AG10803 (cell line): ENCODE data around the gene CHIC1.
"Not testable (repeated sequence)": the region's sequence is repeated elsewhere in the genome, so short reads cannot be mapped to it uniquely, and the experiment has no call there.

Experiments used
- DNase-seq: peaks from one replicate; pipeline ENCODE4 v3.0.0; 2010; ENCODE audit warnings: low read depth
- H3K4me3 ChIP-seq: 2 replicates; pipeline ENCODE4 v1.5.1; 2011; ENCODE audit warnings: mild to moderate bottlenecking, low read length, control low read depth
- CTCF ChIP-seq: conservative IDR thresholded peaks from 2 replicates; pipeline ENCODE4 v1.5.1; 2011; ENCODE audit warnings: mild to moderate bottlenecking, low read length, control low read depth, inconsistent platforms

CHIC1 gene

GRCh38 chrX:73562984-73563737 is at the start of gene CHIC1:
Gene CHIC1 (plus strand): TSS chrX:73563197. CDS start chrX:73563285, 88 bp downstream.
- peak; percentile 55 for DNase-seq
- peak within 1 kb of the TSS; percentile 71 for H3K4me3 ChIP-seq
- no peak for TF ChIP-seq CTCF

GRCh38 chrX:73522823-73523222 is 40.2 kb upstream of the CHIC1 start:
- DNase-seq, H3K4me3 ChIP-seq: not testable (repeated sequence)

- TF ChIP-seq CTCF, result no peak
- H3K4me3 ChIP-seq, result no peak overlapping the region
- no peak for DNase-seq
Measured at GRCh38 chrX:73524906-73525305, 38.1 kb upstream of the CHIC1 start.

- no peak for DNase-seq
- no peak for TF ChIP-seq CTCF
- H3K4me3 ChIP-seq, result no peak overlapping the region
Measured at GRCh38 chrX:73525928-73526690, 36.9 kb upstream of the CHIC1 start.

- not testable (repeated sequence) for H3K4me3 ChIP-seq, DNase-seq
Measured at GRCh38 chrX:73531655-73532054, 31.3 kb upstream of the CHIC1 start.

GRCh38 chrX:73556159-73556558 is 6.8 kb upstream of the CHIC1 start:
- H3K4me3 ChIP-seq, result no peak overlapping the region
- DNase-seq, result no peak
- no peak for TF ChIP-seq CTCF

GRCh38 chrX:73561801-73562200 is 1.2 kb upstream of the CHIC1 start:
- no peak overlapping the region for H3K4me3 ChIP-seq
- DNase-seq, result peak; percentile 34
- no peak for TF ChIP-seq CTCF

- DNase-seq, result no peak
- H3K4me3 ChIP-seq, result peak overlapping the region; percentile 71
- no peak for TF ChIP-seq CTCF
Measured at GRCh38 chrX:73562458-73562857, 539 bp upstream of the CHIC1 start.
